ENCODE results near the gene RNF144A. TPM values are rescaled to one million over a fixed set of nuclear protein-coding genes. Genes with fewer than 3 reads are reported as not detected.
A peak's percentile ranks its signal among the peaks of the same experiment; 100 is the strongest.

RNF144A gene
- total RNA-seq, 6 experiments from 2014 or later, result 1.2 to 3.2 (median 2.0) TPM

DNA sequence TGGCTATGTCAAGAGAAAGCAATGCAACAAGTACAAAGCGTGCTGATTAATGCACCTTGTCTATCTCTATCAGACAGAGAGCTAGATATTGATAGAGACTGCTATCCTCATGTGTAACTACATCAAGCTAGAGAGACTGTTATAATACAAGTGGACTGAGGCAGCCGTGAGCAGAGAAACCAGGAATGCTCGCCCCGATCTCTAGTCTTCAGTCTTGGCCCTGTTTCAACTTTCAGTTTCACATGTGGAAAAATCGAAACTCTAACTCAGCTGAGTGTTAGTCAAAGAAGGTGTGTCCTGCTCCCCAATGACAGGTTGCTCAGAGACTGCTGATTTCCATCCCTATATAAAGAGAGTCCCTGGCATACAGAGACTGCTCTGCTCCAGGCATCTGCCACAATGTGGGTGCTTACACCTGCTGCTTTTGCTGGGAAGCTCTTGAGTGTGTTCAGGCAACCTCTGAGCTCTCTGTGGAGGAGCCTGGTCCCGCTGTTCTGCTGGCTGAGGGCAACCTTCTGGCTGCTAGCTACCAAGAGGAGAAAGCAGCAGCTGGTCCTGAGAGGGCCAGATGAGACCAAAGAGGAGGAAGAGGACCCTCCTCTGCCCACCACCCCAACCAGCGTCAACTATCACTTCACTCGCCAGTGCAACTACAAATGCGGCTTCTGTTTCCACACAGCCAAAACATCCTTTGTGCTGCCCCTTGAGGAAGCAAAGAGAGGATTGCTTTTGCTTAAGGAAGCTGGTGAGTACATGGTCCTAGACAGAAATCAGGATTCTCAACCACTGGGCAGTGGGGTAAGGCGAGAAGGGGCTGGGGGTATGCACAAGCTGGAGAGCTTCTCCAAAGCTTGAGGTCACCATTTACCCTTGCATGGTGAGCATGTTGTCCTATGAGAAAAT, 39.6 kb upstream of the RNF144A start, which contains the start of gene RSAD2:
TSS of gene RSAD2 (plus strand) at position 376 of the 903 bp plus-strand sequence. CDS start at position 400, 24 bp downstream.
- no peaks in the 10 kb centered on the region for H3K36me3 ChIP-seq
- DNase-seq (peak in 1 of 3 donors; percentile 53), ATAC-seq (peak; percentile 94 to 95 (median 95))
- intact Hi-C loops (cut with DNase I), result no loop called here
- no peaks in the 10 kb centered on the region for H3K9me3 ChIP-seq
- H3K4me1 ChIP-seq, result peaks cover 0 to 11% (median 2%) of the 10 kb centered on the region in 4 donors
- TF ChIP-seq, protein P1, sequence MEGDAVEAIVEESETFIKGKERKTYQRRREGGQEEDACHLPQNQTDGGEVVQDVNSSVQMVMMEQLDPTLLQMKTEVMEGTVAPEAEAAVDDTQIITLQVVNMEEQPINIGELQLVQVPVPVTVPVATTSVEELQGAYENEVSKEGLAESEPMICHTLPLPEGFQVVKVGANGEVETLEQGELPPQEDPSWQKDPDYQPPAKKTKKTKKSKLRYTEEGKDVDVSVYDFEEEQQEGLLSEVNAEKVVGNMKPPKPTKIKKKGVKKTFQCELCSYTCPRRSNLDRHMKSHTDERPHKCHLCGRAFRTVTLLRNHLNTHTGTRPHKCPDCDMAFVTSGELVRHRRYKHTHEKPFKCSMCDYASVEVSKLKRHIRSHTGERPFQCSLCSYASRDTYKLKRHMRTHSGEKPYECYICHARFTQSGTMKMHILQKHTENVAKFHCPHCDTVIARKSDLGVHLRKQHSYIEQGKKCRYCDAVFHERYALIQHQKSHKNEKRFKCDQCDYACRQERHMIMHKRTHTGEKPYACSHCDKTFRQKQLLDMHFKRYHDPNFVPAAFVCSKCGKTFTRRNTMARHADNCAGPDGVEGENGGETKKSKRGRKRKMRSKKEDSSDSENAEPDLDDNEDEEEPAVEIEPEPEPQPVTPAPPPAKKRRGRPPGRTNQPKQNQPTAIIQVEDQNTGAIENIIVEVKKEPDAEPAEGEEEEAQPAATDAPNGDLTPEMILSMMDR (IDR thresholded peaks at IDR 0.05), result no peak
- TF ChIP-seq POLR2A (IDR thresholded peaks at IDR 0.05), result no peak
- peak within 1 kb of the TSS; percentile 37 to 54 (median 42) for H3K4me3 ChIP-seq
- H3K27me3 ChIP-seq, result no peaks in the 10 kb centered on the region
- H3K27ac ChIP-seq, result peak within 1 kb of the TSS; percentile 50 to 63 (median 63)
- WGBS (ENCODE audit: insufficient coverage, low coverage, low lambda C conversion rate, missing lambda C conversion rate), result 24% methylated on average over 6 of the region's 10 CpGs

DNA sequence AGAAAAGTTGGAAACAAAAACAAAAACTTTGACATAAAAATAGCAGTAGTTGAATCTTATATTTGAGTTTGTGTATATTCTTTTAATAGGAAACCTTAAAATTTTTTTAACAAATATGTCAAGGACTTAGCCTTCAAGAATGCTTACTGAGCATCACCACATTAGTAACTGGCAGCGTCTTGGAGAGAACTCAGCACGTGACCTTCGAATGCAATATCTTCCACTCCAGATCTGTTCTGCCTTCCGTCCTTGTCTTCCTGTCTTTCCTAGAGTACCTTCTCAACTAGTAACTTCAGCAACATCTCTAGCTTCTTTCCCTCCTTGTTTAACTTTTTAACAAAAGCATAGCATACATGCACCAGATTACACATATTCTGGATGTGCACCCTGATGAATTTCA, 38.7 kb upstream of the RNF144A start:
- 53% methylated on average over 4 of the region's 4 CpGs for WGBS (ENCODE audit: insufficient coverage, low coverage, low lambda C conversion rate, missing lambda C conversion rate)
- ATAC-seq, result no peak
- no peak for DNase-seq
- TF ChIP-seq, protein P1 (IDR thresholded peaks at IDR 0.05), result no peak
- no peak for TF ChIP-seq POLR2A (IDR thresholded peaks at IDR 0.05)
- H3K9me3 ChIP-seq, result no peaks in the 10 kb centered on the region
- no peaks in the 10 kb centered on the region for H3K36me3 ChIP-seq
- intact Hi-C loops (cut with DNase I), result no loop called here
- H3K27me3 ChIP-seq, result no peaks in the 10 kb centered on the region
- H3K27ac ChIP-seq, result no peak overlapping the region
- no peak overlapping the region for H3K4me3 ChIP-seq
- H3K4me1 ChIP-seq, result peaks cover 0 to 11% (median 2%) of the 10 kb centered on the region in 4 donors

DNA sequence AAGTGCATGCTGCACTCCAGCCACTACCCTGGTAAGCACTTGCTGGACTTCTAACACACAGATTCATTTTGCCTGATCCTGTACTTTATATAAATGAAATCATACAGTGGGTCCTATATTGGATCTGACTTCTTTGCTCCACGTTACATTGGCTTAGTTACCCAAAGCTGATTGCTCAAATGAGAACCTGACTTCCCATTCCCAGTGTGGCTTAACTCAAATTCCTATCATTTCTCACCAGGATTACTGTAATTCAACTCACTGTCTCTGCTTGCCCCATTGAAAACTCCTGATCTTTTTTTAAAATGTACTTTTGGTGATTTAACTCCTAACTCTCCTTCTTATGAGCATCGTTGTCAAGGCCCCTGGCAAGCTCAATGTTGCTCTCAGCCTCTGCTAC, 38.2 kb upstream of the RNF144A start:
- H3K4me3 ChIP-seq, result no peak overlapping the region
- 79% methylated on average over 2 of the region's 2 CpGs for WGBS (ENCODE audit: insufficient coverage, low coverage, low lambda C conversion rate, missing lambda C conversion rate)
- no peak overlapping the region for H3K27ac ChIP-seq

DNA sequence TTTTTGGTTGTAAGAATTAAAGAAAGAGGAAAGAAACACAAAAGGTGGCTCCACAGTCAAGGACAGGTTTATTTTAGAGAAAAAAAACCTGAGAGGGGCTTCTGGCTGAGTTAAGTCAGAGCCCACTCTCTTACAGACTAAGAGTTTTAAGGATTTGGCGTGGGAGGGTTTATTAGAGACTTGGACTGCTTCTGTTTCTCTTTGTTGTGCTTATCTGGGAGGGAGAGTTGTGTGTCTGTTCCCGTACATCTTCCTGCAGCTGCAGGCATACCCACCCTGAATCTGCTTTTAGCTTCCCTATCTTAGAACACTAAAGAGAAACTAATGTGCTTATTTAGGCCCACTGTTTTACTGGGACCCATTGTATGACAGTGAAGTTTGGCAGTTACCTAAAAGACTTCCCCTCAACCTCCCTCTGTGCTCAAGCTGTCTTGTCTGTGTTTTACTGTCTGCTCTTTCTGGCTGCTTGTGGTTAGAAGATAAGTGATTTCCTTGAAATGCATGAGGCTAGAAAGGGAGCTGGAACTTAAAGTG, 36.9 kb upstream of the RNF144A start:
- no peaks in the 10 kb centered on the region for H3K9me3 ChIP-seq
- H3K27ac ChIP-seq, result no peak overlapping the region
- no peaks in the 10 kb centered on the region for H3K27me3 ChIP-seq
- WGBS (ENCODE audit: insufficient coverage, low coverage, low lambda C conversion rate, missing lambda C conversion rate), result 74% methylated on average over 2 of the region's 2 CpGs
- DNase-seq (no peak), ATAC-seq (no peak)
- H3K4me1 ChIP-seq, result peaks cover 0 to 11% (median 2%) of the 10 kb centered on the region in 4 donors
- no peaks in the 10 kb centered on the region for H3K36me3 ChIP-seq
- intact Hi-C loops (cut with DNase I), result no loop called here
- H3K4me3 ChIP-seq, result no peak overlapping the region
- no peak for TF ChIP-seq POLR2A (IDR thresholded peaks at IDR 0.05)
- TF ChIP-seq, protein P1 (IDR thresholded peaks at IDR 0.05), result no peak

More for the DNA sequence above, 38.2 kb upstream of the RNF144A start:
- Histone ChIP-seq H3K4me1 (peaks cover 0 to 11% (median 2%) of the 10 kb centered on the region in 4 donors), H3K9me3 (no peaks in the 10 kb centered on the region), H3K36me3 (no peaks in the 10 kb centered on the region), H3K27me3 (no peaks in the 10 kb centered on the region)
- intact Hi-C loops (cut with DNase I), result no loop called here
- DNase-seq (no peak), ATAC-seq (no peak)
- TF ChIP-seq POLR2A (IDR thresholded peaks at IDR 0.05), result no peak
- TF ChIP-seq, protein P1 (IDR thresholded peaks at IDR 0.05), result no peak

Measured in right lobe of liver (tissue), 6 donors.